GM23338 (cell line): ENCODE results near the gene FAXC. TPM values are rescaled to one million over a fixed set of nuclear protein-coding genes. Genes with fewer than 3 reads are reported as not detected.

Experiments used
- ATAC-seq: fragments of 200-7000 bp; cut with Tn5 transposase; 3 replicates; pipeline ENCODE4 v1.9.1; 2020
- DNase-seq: peaks from one replicate; pipeline ENCODE4 v3.0.0-alpha.2; 2015; ENCODE audit warnings: low spot score
- H2AFZ ChIP-seq: fragments of 200-600 bp; sonication (generic); 2 replicates; pipeline ENCODE4 v1.8.0; 2016; ENCODE audit warnings: antibody characterized with exemption, mild to moderate bottlenecking, moderate library complexity
- H3F3A ChIP-seq: fragments of 200-600 bp; sonication (generic); replicated peaks from 2 replicates; pipeline ENCODE4 v1.8.0; 2017; ENCODE audit warnings: antibody characterized with exemption, mixed run types, low read depth
- H3K27ac ChIP-seq: fragments of 200-600 bp; sonication (generic); 2 replicates; pipeline ENCODE4 v1.6.1; 2016; ENCODE audit warnings: low read depth
- H3K27me3 ChIP-seq: fragments of 200-600 bp; sonication (generic); 2 replicates; pipeline ENCODE4 v1.8.0; 2016; ENCODE audit warnings: mild to moderate bottlenecking, mixed run types, moderate library complexity; ENCODE audit not compliant: insufficient read depth
- H3K36me3 ChIP-seq: fragments of 200-600 bp; sonication (generic); 2 replicates; pipeline ENCODE4 v1.8.0; 2016; ENCODE audit warnings: mild to moderate bottlenecking; ENCODE audit not compliant: insufficient read depth
- H3K4me1 ChIP-seq: fragments of 200-600 bp; sonication (generic); 2 replicates; pipeline ENCODE4 v1.8.0; 2016; ENCODE audit warnings: mild to moderate bottlenecking, moderate library complexity; ENCODE audit not compliant: insufficient read depth
- H3K4me2 ChIP-seq: fragments of 200-600 bp; sonication (generic); 2 replicates; pipeline ENCODE4 v1.7.1; 2017; ENCODE audit warnings: mixed run types
- H3K4me3 ChIP-seq: fragments of 200-600 bp; sonication (generic); 2 replicates; pipeline ENCODE4 v1.6.1; 2016; ENCODE audit warnings: mixed run types
- H3K79me2 ChIP-seq: fragments of 200-600 bp; sonication (generic); replicated peaks from 2 replicates; pipeline ENCODE4 v1.8.0; 2017; ENCODE audit warnings: mild to moderate bottlenecking; ENCODE audit not compliant: insufficient read depth
- H3K9me2 ChIP-seq: fragments of 200-600 bp; sonication (generic); 2 replicates; pipeline ENCODE4 v1.8.0; 2017; ENCODE audit not compliant: insufficient read depth
- H4K20me1 ChIP-seq: fragments of 200-600 bp; sonication (generic); replicated peaks from 2 replicates; pipeline ENCODE4 v1.8.0; 2017; ENCODE audit warnings: mild to moderate bottlenecking; ENCODE audit not compliant: insufficient read depth
- H3K27ac Mint-ChIP-seq: 2 replicates; pipeline ENCODE4 v1.8.0; 2020; ENCODE audit warnings: inconsistent platforms, mild to moderate bottlenecking, moderate library complexity, mixed read lengths
- H3K27me3 Mint-ChIP-seq: 3 replicates; pipeline ENCODE4 v1.8.0; 2022; ENCODE audit warnings: low read depth, mild to moderate bottlenecking, moderate library complexity, mixed read lengths, inconsistent platforms; ENCODE audit not compliant: insufficient read depth, poor library complexity
- H3K36me3 Mint-ChIP-seq: 3 replicates; pipeline ENCODE4 v1.8.0; 2021; ENCODE audit warnings: low read depth, mild to moderate bottlenecking, inconsistent platforms, moderate library complexity, mixed read lengths
- H3K4me1 Mint-ChIP-seq: 3 replicates; pipeline ENCODE4 v1.8.0; 2020; ENCODE audit warnings: mild to moderate bottlenecking, inconsistent platforms, mixed read lengths
- H3K4me3 Mint-ChIP-seq: 3 replicates; pipeline ENCODE4 v1.8.0; 2021; ENCODE audit warnings: moderate library complexity, mild to moderate bottlenecking, inconsistent platforms, mixed read lengths
- H3K9me3 Mint-ChIP-seq: 3 replicates; pipeline ENCODE4 v1.8.0; 2020; ENCODE audit warnings: moderate library complexity, mild to moderate bottlenecking, inconsistent platforms, mixed read lengths
- CREB1 ChIP-seq: fragments of 250-450 bp; sonication (Bioruptor Pico); IDR thresholded peaks from 2 replicates; pipeline ENCODE4 v1.5.0; 2020; ENCODE audit warnings: low read depth, mild to moderate bottlenecking, moderate library complexity
- EZH2 ChIP-seq: fragments of 200-600 bp; sonication (generic); IDR thresholded peaks from one replicate; pipeline ENCODE4 v1.8.0; 2017; ENCODE audit warnings: antibody characterized with exemption, mild to moderate bottlenecking, low read depth; ENCODE audit not compliant: unreplicated experiment
- EZH2phosphoT487 ChIP-seq: fragments of 200-600 bp; sonication (generic); IDR thresholded peaks from one replicate; pipeline ENCODE4 v1.8.1; 2018; ENCODE audit warnings: antibody characterized with exemption; ENCODE audit not compliant: unreplicated experiment
- JUNB ChIP-seq: IDR thresholded peaks from one replicate; pipeline ENCODE4 v1.6.1; 2016; ENCODE audit warnings: antibody characterized with exemption; ENCODE audit not compliant: unreplicated experiment
- NANOG ChIP-seq: IDR thresholded peaks from 2 replicates; pipeline ENCODE4 v1.6.1; 2016; ENCODE audit warnings: antibody characterized with exemption, borderline replicate concordance
- POLR2AphosphoS5 ChIP-seq: IDR thresholded peaks from 2 replicates; pipeline ENCODE4 v1.6.1; 2016; ENCODE audit warnings: antibody characterized with exemption, low read depth
- STAT1 ChIP-seq: IDR thresholded peaks from one replicate; pipeline ENCODE4 v1.6.1; 2016; ENCODE audit warnings: antibody characterized with exemption; ENCODE audit not compliant: unreplicated experiment
- ZNF114 ChIP-seq: fragments of 250-450 bp; sonication (Bioruptor Pico); IDR thresholded peaks from 2 replicates; pipeline ENCODE4 v1.5.0; 2020; ENCODE audit warnings: mild to moderate bottlenecking, moderate library complexity
- ZNF462 ChIP-seq: fragments of 250-450 bp; sonication (Bioruptor Pico); IDR thresholded peaks from 2 replicates; pipeline ENCODE4 v1.5.0; 2020; ENCODE audit warnings: mild to moderate bottlenecking, moderate library complexity
- polyA plus RNA-seq: library from polyadenylated mRNA; unstranded; fragments of >200 nt; fragmentation: Nextera tagmentation; extraction: Ambion mirVana; gene quantifications from 2 replicates; pipeline ENCODE4 v1.2.1, GENCODE V29; 2016
- total RNA-seq: library from RNA; depleted of rRNA; stranded (reverse); fragments of >200 nt; shearing (Covaris generic); gene quantifications from 2 replicates; pipeline ENCODE4 v1.2.3, GENCODE V29; 2014
- TF ChIP-seq, protein P1 (sequence below): IDR thresholded peaks from one replicate; pipeline ENCODE4 v1.6.1; 2018; ENCODE audit warnings: antibody characterized with exemption; ENCODE audit not compliant: unreplicated experiment
- TF ChIP-seq, protein P2 (sequence below), 2 experiments: fragments of 200-600 bp in 1 of 2; sonication (generic) in 1 of 2; conservative IDR thresholded peaks; 2 replicates each; pipeline versions ENCODE4 v1.5.1 to v1.6.1; 2016 to 2017; ENCODE audit warnings: antibody characterized with exemption in 2 of 2, low read depth in 2 of 2, mild to moderate bottlenecking in 2 of 2, moderate library complexity in 1 of 2

Gene FAXC
- total and polyA plus RNA-seq, 2 experiments from 2014 or later = 10.5 to 15.2 TPM

DNA sequence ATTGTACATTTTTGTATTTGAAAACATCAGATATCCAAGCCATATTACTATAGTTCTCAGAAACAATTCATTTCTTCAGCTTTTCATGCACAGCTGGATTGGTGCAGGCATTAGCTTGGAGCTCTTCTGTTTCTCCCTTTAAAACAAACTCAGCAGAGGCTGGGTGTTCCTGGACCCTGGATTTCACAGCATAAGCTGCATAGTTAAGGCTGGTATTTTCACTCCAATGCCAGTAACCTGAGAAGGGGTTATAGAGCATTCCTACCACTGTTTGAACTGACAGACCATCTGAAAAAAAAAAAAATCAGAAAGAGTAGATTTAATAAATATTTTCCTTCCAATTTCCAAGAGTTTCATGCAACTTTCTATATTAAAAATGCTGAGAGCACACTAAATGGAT is 20.1 kb upstream of the FAXC start (continued):
- TF ChIP-seq EZH2phosphoT487 (no peak), POLR2AphosphoS5 (no peak), EZH2 (no peak), CREB1 (CRISPR knock-in tag) (no peak), ZNF114 (CRISPR knock-in tag) (no peak), JUNB (no peak)

GRCh38 chr6:99366852-99367251 is 17.4 kb upstream of the FAXC start:
- DNase-seq (no peak), ATAC-seq (no peak)
- Histone ChIP-seq H3K9me2 (no peaks in the 10 kb centered on the region), H2AFZ (no peak overlapping the region), H3K79me2 (no peaks in the 10 kb centered on the region), H3K27me3 (no peaks in the 10 kb centered on the region), H3K4me3 (no peak overlapping the region), H3K36me3 (no peaks in the 10 kb centered on the region), H3K27ac (no peak overlapping the region), H3K4me2 (no peak overlapping the region), H3F3A (no peaks in the 10 kb centered on the region), H3K4me1 (peaks cover 6% of the 10 kb centered on the region; the same call in 1 of the 2 replicates), H4K20me1 (no peaks in the 10 kb centered on the region)
- Mint-ChIP-seq H3K27me3 (peaks cover 4% of the 10 kb centered on the region), H3K27ac (no peak overlapping the region), H3K4me1 (peaks cover 8% of the 10 kb centered on the region; the same call in 2 of the 3 replicates), H3K4me3 (no peak overlapping the region), H3K9me3 (no peaks in the 10 kb centered on the region), H3K36me3 (no peaks in the 10 kb centered on the region)
- TF ChIP-seq, protein P1, sequence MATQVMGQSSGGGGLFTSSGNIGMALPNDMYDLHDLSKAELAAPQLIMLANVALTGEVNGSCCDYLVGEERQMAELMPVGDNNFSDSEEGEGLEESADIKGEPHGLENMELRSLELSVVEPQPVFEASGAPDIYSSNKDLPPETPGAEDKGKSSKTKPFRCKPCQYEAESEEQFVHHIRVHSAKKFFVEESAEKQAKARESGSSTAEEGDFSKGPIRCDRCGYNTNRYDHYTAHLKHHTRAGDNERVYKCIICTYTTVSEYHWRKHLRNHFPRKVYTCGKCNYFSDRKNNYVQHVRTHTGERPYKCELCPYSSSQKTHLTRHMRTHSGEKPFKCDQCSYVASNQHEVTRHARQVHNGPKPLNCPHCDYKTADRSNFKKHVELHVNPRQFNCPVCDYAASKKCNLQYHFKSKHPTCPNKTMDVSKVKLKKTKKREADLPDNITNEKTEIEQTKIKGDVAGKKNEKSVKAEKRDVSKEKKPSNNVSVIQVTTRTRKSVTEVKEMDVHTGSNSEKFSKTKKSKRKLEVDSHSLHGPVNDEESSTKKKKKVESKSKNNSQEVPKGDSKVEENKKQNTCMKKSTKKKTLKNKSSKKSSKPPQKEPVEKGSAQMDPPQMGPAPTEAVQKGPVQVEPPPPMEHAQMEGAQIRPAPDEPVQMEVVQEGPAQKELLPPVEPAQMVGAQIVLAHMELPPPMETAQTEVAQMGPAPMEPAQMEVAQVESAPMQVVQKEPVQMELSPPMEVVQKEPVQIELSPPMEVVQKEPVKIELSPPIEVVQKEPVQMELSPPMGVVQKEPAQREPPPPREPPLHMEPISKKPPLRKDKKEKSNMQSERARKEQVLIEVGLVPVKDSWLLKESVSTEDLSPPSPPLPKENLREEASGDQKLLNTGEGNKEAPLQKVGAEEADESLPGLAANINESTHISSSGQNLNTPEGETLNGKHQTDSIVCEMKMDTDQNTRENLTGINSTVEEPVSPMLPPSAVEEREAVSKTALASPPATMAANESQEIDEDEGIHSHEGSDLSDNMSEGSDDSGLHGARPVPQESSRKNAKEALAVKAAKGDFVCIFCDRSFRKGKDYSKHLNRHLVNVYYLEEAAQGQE = no peak
- TF ChIP-seq POLR2AphosphoS5 = no peak
- no peak for TF ChIP-seq JUNB
- TF ChIP-seq ZNF462 = no peak
- TF ChIP-seq NANOG = no peak
- TF ChIP-seq ZNF114 (CRISPR knock-in tag) = no peak
- TF ChIP-seq STAT1 = no peak
- TF ChIP-seq, protein P2, sequence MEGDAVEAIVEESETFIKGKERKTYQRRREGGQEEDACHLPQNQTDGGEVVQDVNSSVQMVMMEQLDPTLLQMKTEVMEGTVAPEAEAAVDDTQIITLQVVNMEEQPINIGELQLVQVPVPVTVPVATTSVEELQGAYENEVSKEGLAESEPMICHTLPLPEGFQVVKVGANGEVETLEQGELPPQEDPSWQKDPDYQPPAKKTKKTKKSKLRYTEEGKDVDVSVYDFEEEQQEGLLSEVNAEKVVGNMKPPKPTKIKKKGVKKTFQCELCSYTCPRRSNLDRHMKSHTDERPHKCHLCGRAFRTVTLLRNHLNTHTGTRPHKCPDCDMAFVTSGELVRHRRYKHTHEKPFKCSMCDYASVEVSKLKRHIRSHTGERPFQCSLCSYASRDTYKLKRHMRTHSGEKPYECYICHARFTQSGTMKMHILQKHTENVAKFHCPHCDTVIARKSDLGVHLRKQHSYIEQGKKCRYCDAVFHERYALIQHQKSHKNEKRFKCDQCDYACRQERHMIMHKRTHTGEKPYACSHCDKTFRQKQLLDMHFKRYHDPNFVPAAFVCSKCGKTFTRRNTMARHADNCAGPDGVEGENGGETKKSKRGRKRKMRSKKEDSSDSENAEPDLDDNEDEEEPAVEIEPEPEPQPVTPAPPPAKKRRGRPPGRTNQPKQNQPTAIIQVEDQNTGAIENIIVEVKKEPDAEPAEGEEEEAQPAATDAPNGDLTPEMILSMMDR (conservative IDR thresholded peaks at IDR 0.05; ENCODE audit: low read depth in 2 of 2) = no peak
